HG03565 (cell line): ENCODE data around the gene CRYBB1.

Experiments used
- ATAC-seq: cut with Tn5 transposase; IDR thresholded peaks from one replicate; pipeline ENCODE4 v1.9.1; 2021; ENCODE audit warnings: mild to moderate bottlenecking, moderate library complexity; ENCODE audit not compliant: unreplicated experiment

CRYBB1 gene

GRCh38 chr22:26610072-26610958, 7.5 kb downstream of the CRYBB1 start:
- ATAC-seq = peak; percentile 77

- ATAC-seq = no peak
Measured at GRCh38 chr22:26609287-26609686, 8.5 kb downstream of the CRYBB1 start.

GRCh38 chr22:26608129-26608528, 9.7 kb downstream of the CRYBB1 start:
- ATAC-seq = no peak

- ATAC-seq = no peak
Measured at GRCh38 chr22:26606611-26607010, 11.2 kb downstream of the CRYBB1 start.

GRCh38 chr22:26604368-26604767, 13.5 kb downstream of the CRYBB1 start:
- no peak for ATAC-seq

- no peak for ATAC-seq
Measured at GRCh38 chr22:26602127-26602526, 15.7 kb downstream of the CRYBB1 start.

GRCh38 chr22:26601726-26602125, 16.1 kb downstream of the CRYBB1 start:
- no peak for ATAC-seq

- ATAC-seq = no peak
Measured at GRCh38 chr22:26599505-26599904, 18.3 kb downstream of the CRYBB1 start.

GRCh38 chr22:26597480-26597879, 20.3 kb downstream of the CRYBB1 start:
- ATAC-seq = no peak

GRCh38 chr22:26597026-26597425, 20.8 kb downstream of the CRYBB1 start:
- ATAC-seq = no peak

- no peak for ATAC-seq
Measured at GRCh38 chr22:26593763-26594162, 24.1 kb downstream of the CRYBB1 start.

GRCh38 chr22:26592421-26592891, 25.4 kb downstream of the CRYBB1 start:
- ATAC-seq = peak; percentile 53

GRCh38 chr22:26589845-26590736, 27.7 kb downstream of the CRYBB1 start, which contains the start of gene TPST2:
Gene TPST2, minus strand, starts transcription at chr22:26590132. Its CDS starts 48,502 bp downstream, at chr22:26541630.
- peak; percentile 46 for ATAC-seq

GRCh38 chr22:26589367-26589844, 28.4 kb downstream of the CRYBB1 start:
- ATAC-seq = peak; percentile 8

GRCh38 chr22:26588729-26589366, 29.0 kb downstream of the CRYBB1 start:
- ATAC-seq = no peak

- ATAC-seq = no peak
Measured at GRCh38 chr22:26587991-26588613, 29.7 kb downstream of the CRYBB1 start.

- ATAC-seq = no peak
Measured at GRCh38 chr22:26586556-26587325, 31.1 kb downstream of the CRYBB1 start.

- no peak for ATAC-seq
Measured at GRCh38 chr22:26585104-26585790, 32.6 kb downstream of the CRYBB1 start.

GRCh38 chr22:26584010-26584409, 33.8 kb downstream of the CRYBB1 start:
- ATAC-seq = no peak
